ENCODE measurements around the gene SLC25A53. TPM values are rescaled to one million over a fixed set of nuclear protein-coding genes. Genes with fewer than 3 reads are reported as not detected.

SLC25A53 gene
- polyA plus RNA-seq, 1 donor from 2014 or later: 6.6 TPM

DNA sequence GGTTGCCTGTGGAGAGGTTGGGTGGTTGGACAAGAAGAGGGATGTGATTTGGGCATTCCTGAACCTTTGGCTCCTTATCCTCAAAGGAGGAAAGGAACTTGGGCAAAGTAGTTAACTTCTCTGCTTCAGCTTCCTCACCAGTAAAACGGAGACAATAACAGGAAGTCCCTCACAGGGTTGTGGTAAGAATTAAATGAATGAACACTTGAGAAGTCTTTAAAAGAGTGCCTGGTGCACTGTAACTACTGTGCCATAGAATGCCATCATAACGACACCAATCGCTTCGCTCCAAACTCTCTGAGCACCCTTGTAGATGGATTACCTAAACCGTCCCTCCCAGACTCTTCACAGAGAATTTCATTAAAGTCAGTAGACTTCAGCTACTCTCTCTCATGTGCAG, 34.0 kb downstream of the SLC25A53 start:
- Histone ChIP-seq H3K36me3 (ENCODE audit: insufficient read depth, low read length) (no peaks in the 10 kb centered on the region), H2AFZ (ENCODE audit: low read depth, low read length) (no peak overlapping the region), H3F3A (ENCODE audit: insufficient read depth, low read length, poor library complexity, severe bottlenecking) (no peaks in the 10 kb centered on the region), H3K9me2 (ENCODE audit: insufficient read depth, low read length) (no peaks in the 10 kb centered on the region), H3K4me2 (ENCODE audit: low read length) (no peak overlapping the region), H3K79me2 (replicated peaks; ENCODE audit: insufficient read depth, low read length) (no peaks in the 10 kb centered on the region), H3K9me3 (ENCODE audit: low read length) (no peaks in the 10 kb centered on the region), H4K20me1 (ENCODE audit: insufficient read depth) (no peaks in the 10 kb centered on the region), H3K9ac (ENCODE audit: low read length) (no peak overlapping the region), H3K27ac (ENCODE audit: low read length) (no peak overlapping the region), H3K4me3 (ENCODE audit: low read length) (no peak overlapping the region), H3K27me3 (ENCODE audit: insufficient read depth, low read depth, low read length) (no peaks in the 10 kb centered on the region)
- no peak for TF ChIP-seq EZH2 (IDR thresholded peaks at IDR 0.05; ENCODE audit: borderline replicate concordance, insufficient read depth, low read length, poor library complexity, severe bottlenecking)
- TF ChIP-seq POLR2AphosphoS5 (IDR thresholded peaks at IDR 0.05): no peak
- TF ChIP-seq, protein P1, sequence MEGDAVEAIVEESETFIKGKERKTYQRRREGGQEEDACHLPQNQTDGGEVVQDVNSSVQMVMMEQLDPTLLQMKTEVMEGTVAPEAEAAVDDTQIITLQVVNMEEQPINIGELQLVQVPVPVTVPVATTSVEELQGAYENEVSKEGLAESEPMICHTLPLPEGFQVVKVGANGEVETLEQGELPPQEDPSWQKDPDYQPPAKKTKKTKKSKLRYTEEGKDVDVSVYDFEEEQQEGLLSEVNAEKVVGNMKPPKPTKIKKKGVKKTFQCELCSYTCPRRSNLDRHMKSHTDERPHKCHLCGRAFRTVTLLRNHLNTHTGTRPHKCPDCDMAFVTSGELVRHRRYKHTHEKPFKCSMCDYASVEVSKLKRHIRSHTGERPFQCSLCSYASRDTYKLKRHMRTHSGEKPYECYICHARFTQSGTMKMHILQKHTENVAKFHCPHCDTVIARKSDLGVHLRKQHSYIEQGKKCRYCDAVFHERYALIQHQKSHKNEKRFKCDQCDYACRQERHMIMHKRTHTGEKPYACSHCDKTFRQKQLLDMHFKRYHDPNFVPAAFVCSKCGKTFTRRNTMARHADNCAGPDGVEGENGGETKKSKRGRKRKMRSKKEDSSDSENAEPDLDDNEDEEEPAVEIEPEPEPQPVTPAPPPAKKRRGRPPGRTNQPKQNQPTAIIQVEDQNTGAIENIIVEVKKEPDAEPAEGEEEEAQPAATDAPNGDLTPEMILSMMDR (IDR thresholded peaks at IDR 0.05; ENCODE audit: poor library complexity, severe bottlenecking): no peak
- no peak for TF ChIP-seq EP300 (conservative IDR thresholded peaks at IDR 0.05; ENCODE audit: poor library complexity, severe bottlenecking)
- no peak for TF ChIP-seq SMC3 (conservative IDR thresholded peaks at IDR 0.05; ENCODE audit: poor library complexity)
- TF ChIP-seq TAF1 (IDR thresholded peaks at IDR 0.05; ENCODE audit: low read depth): no peak
- no peak for TF ChIP-seq RAD21 (conservative IDR thresholded peaks at IDR 0.05)
- TF ChIP-seq MXI1 (conservative IDR thresholded peaks at IDR 0.05; ENCODE audit: poor library complexity, severe bottlenecking): no peak
- TF ChIP-seq, protein P2, sequence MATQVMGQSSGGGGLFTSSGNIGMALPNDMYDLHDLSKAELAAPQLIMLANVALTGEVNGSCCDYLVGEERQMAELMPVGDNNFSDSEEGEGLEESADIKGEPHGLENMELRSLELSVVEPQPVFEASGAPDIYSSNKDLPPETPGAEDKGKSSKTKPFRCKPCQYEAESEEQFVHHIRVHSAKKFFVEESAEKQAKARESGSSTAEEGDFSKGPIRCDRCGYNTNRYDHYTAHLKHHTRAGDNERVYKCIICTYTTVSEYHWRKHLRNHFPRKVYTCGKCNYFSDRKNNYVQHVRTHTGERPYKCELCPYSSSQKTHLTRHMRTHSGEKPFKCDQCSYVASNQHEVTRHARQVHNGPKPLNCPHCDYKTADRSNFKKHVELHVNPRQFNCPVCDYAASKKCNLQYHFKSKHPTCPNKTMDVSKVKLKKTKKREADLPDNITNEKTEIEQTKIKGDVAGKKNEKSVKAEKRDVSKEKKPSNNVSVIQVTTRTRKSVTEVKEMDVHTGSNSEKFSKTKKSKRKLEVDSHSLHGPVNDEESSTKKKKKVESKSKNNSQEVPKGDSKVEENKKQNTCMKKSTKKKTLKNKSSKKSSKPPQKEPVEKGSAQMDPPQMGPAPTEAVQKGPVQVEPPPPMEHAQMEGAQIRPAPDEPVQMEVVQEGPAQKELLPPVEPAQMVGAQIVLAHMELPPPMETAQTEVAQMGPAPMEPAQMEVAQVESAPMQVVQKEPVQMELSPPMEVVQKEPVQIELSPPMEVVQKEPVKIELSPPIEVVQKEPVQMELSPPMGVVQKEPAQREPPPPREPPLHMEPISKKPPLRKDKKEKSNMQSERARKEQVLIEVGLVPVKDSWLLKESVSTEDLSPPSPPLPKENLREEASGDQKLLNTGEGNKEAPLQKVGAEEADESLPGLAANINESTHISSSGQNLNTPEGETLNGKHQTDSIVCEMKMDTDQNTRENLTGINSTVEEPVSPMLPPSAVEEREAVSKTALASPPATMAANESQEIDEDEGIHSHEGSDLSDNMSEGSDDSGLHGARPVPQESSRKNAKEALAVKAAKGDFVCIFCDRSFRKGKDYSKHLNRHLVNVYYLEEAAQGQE (IDR thresholded peaks at IDR 0.05; ENCODE audit: borderline replicate concordance): no peak

DNA sequence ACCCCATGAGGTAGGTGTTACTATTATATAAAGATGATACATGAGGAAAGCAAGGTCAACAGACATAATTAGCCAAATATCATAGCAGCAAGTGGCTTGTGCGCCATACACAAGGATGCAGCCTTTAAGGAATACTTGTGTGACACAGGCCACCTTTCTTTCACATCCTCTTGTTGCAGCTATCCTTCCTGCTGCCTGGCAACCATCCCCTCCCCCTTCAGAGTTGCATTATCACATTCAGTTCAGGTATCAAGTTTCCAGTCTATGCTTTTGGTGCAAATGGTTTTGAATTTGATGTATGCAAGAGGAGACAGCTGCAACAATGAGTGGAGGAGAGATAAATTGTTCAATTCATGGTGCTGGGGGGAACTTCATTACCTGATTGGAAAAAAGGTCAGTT, 38.0 kb downstream of the SLC25A53 start:
- no peak overlapping the region for H3K4me2 ChIP-seq (ENCODE audit: low read length)
- TF ChIP-seq, protein P2 (IDR thresholded peaks at IDR 0.05; ENCODE audit: borderline replicate concordance): no peak
- H3F3A ChIP-seq (ENCODE audit: insufficient read depth, low read length, poor library complexity, severe bottlenecking): no peaks in the 10 kb centered on the region
- H3K9ac ChIP-seq (ENCODE audit: low read length): no peak overlapping the region
- H3K27me3 ChIP-seq (ENCODE audit: insufficient read depth, low read depth, low read length): no peaks in the 10 kb centered on the region
- H3K27ac ChIP-seq (ENCODE audit: low read length): no peak overlapping the region
- no peaks in the 10 kb centered on the region for H3K9me2 ChIP-seq (ENCODE audit: insufficient read depth, low read length)
- no peaks in the 10 kb centered on the region for H3K9me3 ChIP-seq (ENCODE audit: low read length)
- H4K20me1 ChIP-seq (ENCODE audit: insufficient read depth): no peaks in the 10 kb centered on the region
- H2AFZ ChIP-seq (ENCODE audit: low read depth, low read length): no peak overlapping the region
- no peaks in the 10 kb centered on the region for H3K36me3 ChIP-seq (ENCODE audit: insufficient read depth, low read length)
- no peaks in the 10 kb centered on the region for H3K79me2 ChIP-seq (replicated peaks; ENCODE audit: insufficient read depth, low read length)
- no peak overlapping the region for H3K4me3 ChIP-seq (ENCODE audit: low read length)

Data from neural cell (in vitro differentiated cells).